GM18519 (cell line): ENCODE data around the gene GALNT17.

Experiments
- ATAC-seq: cut with Tn5 transposase; IDR thresholded peaks from one replicate; pipeline ENCODE4 v1.9.1; 2021; ENCODE audit warnings: mild to moderate bottlenecking, moderate library complexity; ENCODE audit not compliant: unreplicated experiment, low FRiP score

Gene GALNT17

GRCh38 chr7:71754828-71755227, 622.9 kb downstream of the GALNT17 start:
- no peak for ATAC-seq

- ATAC-seq = no peak
Observed at GRCh38 chr7:71761336-71761735, 629.4 kb downstream of the GALNT17 start.
